GM13976 (cell line): ENCODE results near the gene UBTD2.

ENCODE experiments used
- DNase-seq: peaks from one replicate; pipeline ENCODE4 v3.0.0; 2012; ENCODE audit warnings: low spot score
- in situ Hi-C: fragments of 300-500 bp; cut with MboI; formaldehyde crosslinking; loops from one replicate; pipeline ENCODE4 v1.12.0; 2022; ENCODE audit warnings: low sequenced_read_pairs, mixed read lengths, inconsistent platforms; ENCODE audit not compliant: unreplicated experiment
- TF ChIP-seq, protein P1 (sequence below): IDR thresholded peaks from 2 replicates; pipeline ENCODE4 v1.5.1; 2012; ENCODE audit warnings: borderline replicate concordance, mild to moderate bottlenecking; ENCODE audit not compliant: insufficient read depth; ENCODE audit errors: extremely low read depth, missing control alignments, control extremely low read depth

Gene UBTD2

DNA sequence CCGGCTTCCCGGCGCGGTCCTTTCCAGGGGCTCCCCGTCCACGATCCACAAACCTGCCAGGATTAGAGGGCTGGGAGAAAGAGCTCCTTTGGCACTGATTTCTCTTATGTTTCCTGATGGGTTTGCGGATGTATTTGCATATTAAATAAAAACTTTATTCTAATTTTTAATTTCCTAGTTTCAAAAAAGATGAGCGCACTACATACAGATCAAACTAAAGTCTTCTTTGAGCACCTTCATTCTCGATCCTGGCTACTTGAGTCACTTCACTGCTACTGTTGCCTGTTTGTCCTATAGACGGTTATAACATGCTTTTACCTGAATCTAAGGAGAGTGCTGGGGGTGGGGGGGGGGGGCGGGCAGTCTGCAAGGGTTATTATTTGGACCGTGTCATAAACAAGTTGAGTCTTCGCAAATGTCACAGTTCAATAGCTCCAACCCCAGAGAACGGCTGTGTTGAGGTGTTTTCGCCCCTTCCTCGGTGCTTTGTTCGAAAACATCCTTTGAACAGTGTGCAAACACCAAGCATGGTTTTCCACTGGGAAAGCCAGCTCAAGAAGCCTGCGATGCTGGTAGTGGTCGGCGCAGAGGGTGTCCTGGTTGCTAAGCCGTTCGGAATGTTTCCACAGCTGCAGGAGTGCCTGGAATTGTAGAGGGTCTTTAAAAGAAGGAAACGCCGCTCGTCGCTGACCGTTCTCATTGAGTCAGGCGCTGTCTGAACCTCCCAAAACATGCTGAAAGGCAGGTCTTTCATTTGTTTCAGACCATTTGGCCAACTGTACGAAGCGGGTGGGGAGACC, 94.5 kb downstream of the UBTD2 start:
- TF ChIP-seq, protein P1, sequence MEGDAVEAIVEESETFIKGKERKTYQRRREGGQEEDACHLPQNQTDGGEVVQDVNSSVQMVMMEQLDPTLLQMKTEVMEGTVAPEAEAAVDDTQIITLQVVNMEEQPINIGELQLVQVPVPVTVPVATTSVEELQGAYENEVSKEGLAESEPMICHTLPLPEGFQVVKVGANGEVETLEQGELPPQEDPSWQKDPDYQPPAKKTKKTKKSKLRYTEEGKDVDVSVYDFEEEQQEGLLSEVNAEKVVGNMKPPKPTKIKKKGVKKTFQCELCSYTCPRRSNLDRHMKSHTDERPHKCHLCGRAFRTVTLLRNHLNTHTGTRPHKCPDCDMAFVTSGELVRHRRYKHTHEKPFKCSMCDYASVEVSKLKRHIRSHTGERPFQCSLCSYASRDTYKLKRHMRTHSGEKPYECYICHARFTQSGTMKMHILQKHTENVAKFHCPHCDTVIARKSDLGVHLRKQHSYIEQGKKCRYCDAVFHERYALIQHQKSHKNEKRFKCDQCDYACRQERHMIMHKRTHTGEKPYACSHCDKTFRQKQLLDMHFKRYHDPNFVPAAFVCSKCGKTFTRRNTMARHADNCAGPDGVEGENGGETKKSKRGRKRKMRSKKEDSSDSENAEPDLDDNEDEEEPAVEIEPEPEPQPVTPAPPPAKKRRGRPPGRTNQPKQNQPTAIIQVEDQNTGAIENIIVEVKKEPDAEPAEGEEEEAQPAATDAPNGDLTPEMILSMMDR = no peak
- no peak for DNase-seq
- in situ Hi-C loops = no loop called here

DNA sequence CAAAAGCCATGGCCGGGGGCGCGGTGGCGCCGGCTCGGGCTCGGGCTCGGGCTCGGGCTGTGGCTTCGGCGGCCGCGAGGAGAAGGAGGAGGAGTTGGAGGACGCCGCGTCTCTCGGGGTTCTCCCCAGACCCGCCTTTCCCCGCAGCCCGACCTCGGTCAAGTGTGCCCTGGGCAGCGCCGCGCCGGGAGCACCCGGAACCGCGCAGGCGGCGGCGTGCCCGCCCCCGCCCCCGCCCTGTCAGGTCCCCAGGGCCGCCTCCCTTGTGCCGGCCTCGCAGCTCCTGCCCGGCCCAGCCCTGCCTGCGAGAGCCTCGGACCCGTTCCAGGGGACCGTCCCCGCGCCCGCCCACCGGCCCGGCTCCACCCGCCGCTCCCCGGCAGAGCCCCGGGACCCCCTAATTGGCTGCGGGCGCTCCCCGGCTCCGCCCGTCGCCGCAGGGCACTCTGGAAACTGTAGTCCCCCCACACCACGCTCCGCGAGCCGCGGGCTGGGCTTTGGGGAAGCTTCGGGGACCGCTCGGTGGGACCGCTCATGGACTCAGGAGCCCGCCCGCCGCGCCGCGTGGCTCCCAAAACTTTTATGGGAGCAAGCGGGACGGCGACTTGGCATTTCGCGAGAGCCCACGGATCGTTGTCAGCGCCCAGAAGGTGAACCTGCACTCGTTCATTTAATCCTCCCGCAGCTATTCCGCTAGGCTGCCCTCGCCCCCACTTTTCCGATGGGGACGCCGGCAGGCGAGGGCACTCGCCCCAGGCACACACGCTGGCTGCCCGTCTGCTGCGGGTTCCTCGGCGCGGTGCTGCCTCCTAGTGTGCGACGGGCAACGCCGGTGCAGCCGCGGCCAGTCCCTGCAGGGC, 95.3 kb downstream of the UBTD2 start, which contains the start of gene STK10:
Gene STK10 (minus strand): TSS at position 192 of the 860 bp plus-strand sequence. CDS start 182 bp downstream, at position 10.
- TF ChIP-seq, protein P1 = peak; percentile 99
- peak; percentile 96 for DNase-seq
- in situ Hi-C loops = no loop called here

DNA sequence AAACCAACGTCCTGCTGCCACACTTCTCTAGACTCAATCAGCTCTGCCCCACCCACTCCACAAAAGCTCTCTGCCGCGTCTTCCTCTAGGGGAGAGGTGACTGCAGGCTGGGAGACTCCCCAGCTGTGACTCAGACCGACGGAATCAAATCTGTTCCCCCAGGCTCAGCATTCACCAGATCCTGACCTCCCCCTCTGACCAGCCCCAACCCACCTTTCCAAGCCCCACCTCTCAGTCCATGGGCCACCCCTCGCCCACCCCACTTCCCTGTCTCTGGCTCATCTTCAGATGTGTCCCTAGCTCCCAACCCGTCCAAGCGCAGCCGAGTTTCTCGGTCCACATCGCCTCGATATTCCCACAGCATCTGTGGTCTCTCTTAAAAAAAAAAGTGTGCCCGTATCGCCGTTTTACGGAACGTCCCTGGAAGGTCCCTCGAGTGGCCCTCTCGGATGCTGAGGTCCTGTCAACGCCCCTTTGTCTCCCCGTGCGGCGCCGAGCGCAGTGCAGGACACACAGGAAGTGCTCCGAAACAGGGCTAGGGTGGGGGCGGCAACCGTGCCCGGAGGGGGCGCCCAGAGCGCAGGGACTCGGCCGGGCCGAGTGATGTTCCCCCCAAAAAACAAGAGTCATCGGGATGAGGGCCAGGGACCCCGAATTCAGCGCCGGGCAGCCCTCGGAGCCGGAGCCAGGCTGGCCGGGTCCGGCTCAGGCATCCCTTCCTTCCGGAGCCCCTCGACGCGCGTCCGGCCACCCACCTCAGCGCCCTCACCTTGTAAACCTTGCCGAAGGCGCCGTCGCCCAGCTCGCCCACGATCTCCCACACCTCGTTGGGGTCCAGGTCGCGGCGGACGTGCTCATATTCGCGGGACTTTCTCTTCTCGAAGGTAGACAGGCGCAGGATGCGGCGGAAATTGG, 96.2 kb downstream of the UBTD2 start:
- TF ChIP-seq, protein P1 = no peak
- DNase-seq = peak; percentile 67
- in situ Hi-C loops = no loop called here

DNA sequence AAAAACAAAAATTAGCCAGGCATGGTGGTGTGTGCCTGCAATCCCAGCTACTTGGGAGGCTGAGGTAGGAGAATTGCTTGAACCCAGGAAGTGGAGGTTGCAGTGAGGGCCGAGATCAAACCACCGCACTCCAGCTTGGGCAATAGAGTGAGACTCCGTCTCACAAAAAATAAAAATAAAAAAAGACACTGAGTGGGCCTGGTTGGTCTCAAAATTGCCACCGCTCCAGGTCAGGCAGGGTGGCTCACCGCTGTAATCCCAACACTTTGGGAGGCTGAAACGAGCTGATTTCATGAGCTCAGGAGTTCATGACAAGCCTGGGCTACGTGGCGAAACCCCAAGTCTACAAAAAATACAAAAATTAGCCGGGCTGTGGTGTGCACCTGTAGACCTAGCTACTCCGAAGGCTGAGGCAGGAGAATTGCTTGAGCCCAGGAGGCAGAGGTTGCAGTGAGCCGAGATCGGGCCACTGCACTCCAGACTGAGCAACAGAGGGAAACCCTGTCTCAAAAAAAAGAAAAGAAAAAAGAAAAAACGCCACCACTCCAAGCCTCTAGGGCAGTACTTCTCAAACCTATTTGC, 97.4 kb downstream of the UBTD2 start:
- no peak for DNase-seq
- TF ChIP-seq, protein P1 = no peak
- in situ Hi-C loops = no loop called here

DNA sequence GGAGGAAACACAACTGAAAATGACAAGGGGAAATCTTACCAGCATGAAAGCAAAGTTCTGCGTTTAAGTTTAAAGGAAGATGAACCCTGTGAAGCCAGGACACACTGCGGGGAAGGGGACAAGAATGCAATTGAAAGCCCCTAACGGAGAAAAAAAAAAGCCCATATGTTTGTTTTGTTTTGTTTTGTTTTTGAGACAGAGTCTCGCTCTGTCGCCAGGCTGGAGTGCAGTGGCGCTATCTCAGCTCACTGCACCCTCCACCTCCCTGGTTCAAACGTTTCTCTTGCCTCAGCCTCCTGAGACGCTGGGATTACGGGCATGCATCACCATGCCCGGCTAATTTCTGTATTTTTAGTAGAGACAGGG, 98.5 kb downstream of the UBTD2 start:
- TF ChIP-seq, protein P1 = no peak
- in situ Hi-C loops = no loop called here
- no peak for DNase-seq
